ENCODE measurements around the gene COQ7.

The COQ7 gene

GRCh38 chr16:19094542-19095365 is 27.3 kb downstream of the COQ7 start:
- Mint-ChIP-seq H3K27me3 (no peaks in the 10 kb centered on the region), H3K4me1 (peaks cover 15% of the 10 kb centered on the region), H3K36me3 (peaks cover 28% of the 10 kb centered on the region), H3K4me3 (no peak overlapping the region), H3K27ac (peak overlapping the region; percentile 80), H3K9me3 (peaks cover 18% of the 10 kb centered on the region)
- ATAC-seq, result peak; percentile 69

DNA sequence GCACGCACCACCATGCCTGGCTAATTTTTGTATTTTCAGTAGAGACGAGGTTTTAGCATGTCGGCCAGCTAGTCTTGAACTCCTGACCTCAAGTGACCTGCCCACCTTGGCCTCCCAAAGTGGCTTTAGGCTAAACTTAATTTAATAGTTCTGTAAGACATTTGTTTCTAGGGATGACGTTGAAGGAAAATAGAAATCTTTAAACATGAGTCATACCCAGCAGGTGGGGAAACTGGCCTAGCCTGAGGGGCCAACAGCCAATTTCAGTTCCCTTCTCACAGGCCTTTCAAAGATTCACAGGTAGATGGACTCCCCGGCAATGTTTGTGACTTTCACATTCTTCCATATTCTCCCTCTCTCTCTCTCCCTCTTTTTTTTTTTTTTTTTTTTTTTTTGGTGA is 28.2 kb downstream of the COQ7 start:
- H3K27ac Mint-ChIP-seq, result peak overlapping the region; percentile 80
- peak overlapping the region; percentile 31 for H3K4me3 Mint-ChIP-seq
- peaks cover 28% of the 10 kb centered on the region for H3K36me3 Mint-ChIP-seq
- peak; percentile 88 for ATAC-seq
- H3K4me1 Mint-ChIP-seq, result peaks cover 15% of the 10 kb centered on the region
- H3K9me3 Mint-ChIP-seq, result peaks cover 18% of the 10 kb centered on the region
- H3K27me3 Mint-ChIP-seq, result no peaks in the 10 kb centered on the region

DNA sequence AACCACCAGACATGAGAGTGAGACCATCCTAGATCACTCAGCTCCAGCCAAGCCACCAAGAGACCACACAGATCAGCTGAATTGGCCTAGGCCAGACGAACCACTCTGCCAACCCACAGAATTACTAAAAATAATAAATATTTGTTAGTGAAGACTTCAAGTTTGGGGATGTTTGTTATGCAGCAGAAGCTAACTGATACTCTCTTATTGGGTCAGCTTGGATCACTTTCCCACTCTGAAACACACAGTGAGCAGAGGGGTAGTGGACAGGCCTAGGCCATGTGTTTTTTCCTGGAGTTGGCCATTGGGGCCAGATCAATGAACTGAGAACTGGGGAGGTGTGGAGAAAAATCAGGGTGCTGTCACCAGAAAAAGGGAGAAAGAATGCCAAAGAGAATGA is 30.8 kb downstream of the COQ7 start:
- H3K27ac Mint-ChIP-seq, result no peak overlapping the region
- H3K9me3 Mint-ChIP-seq, result peaks cover 7% of the 10 kb centered on the region
- H3K4me1 Mint-ChIP-seq, result peaks cover 15% of the 10 kb centered on the region
- H3K36me3 Mint-ChIP-seq, result peaks cover 11% of the 10 kb centered on the region
- no peak for ATAC-seq
- no peak overlapping the region for H3K4me3 Mint-ChIP-seq
- no peaks in the 10 kb centered on the region for H3K27me3 Mint-ChIP-seq

- H3K36me3 Mint-ChIP-seq, result peaks cover 10% of the 10 kb centered on the region
- H3K9me3 Mint-ChIP-seq, result peaks cover 3% of the 10 kb centered on the region
- ATAC-seq, result no peak
- H3K27me3 Mint-ChIP-seq, result no peaks in the 10 kb centered on the region
- no peak overlapping the region for H3K27ac Mint-ChIP-seq
- no peak overlapping the region for H3K4me3 Mint-ChIP-seq
- H3K4me1 Mint-ChIP-seq, result peaks cover 5% of the 10 kb centered on the region
Measured at GRCh38 chr16:19102187-19102872, 34.9 kb downstream of the COQ7 start.

GRCh38 chr16:19104607-19105006 is 37.2 kb downstream of the COQ7 start:
- Mint-ChIP-seq H3K4me1 (peaks cover 23% of the 10 kb centered on the region), H3K36me3 (no peaks in the 10 kb centered on the region), H3K27me3 (no peaks in the 10 kb centered on the region), H3K27ac (peak overlapping the region; percentile 15), H3K9me3 (no peaks in the 10 kb centered on the region), H3K4me3 (no peak overlapping the region)
- no peak for ATAC-seq

GRCh38 chr16:19105131-19105530 is 37.7 kb downstream of the COQ7 start:
- H3K27ac Mint-ChIP-seq, result peak overlapping the region; percentile 15
- H3K9me3 Mint-ChIP-seq, result no peaks in the 10 kb centered on the region
- ATAC-seq, result no peak
- H3K4me1 Mint-ChIP-seq, result peaks cover 23% of the 10 kb centered on the region
- no peak overlapping the region for H3K4me3 Mint-ChIP-seq
- no peaks in the 10 kb centered on the region for H3K36me3 Mint-ChIP-seq
- no peaks in the 10 kb centered on the region for H3K27me3 Mint-ChIP-seq

DNA sequence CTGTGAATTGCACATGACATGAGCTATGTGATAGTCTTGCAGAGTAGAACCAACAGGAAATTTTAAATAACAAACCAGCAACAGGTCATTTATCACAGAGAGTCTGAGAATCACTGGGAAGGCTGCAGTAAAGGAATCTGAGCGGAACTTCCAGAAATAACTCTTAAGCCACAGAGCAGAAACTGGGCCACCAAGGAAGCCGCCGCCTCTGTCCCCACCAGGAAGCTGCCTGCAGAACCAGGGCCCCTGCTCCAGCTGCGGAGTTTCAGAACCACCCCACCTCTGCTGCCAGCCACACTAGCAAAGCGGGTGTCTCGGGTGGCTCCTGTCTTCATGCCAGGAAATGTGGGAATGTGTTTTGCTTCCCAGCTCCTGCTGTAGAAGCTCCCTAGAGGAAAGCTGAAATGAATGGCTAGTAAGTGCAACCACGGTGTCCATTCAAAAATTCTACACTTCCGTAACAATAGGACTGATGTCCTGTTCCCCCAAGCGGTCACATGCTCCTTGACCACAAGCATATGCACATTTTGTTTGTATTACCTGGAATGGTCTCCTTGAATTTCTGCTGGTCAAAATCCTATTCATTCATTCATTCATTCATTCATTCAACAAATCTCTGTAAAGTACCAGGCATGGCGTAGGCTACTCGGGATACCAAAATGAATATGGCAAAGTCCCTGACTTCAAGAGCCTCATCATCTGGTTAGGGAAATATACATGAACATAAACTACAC is 38.6 kb downstream of the COQ7 start:
- H3K36me3 Mint-ChIP-seq, result no peaks in the 10 kb centered on the region
- H3K9me3 Mint-ChIP-seq, result no peaks in the 10 kb centered on the region
- no peak for ATAC-seq
- H3K4me3 Mint-ChIP-seq, result no peak overlapping the region
- H3K27me3 Mint-ChIP-seq, result no peaks in the 10 kb centered on the region
- H3K4me1 Mint-ChIP-seq, result peaks cover 23% of the 10 kb centered on the region
- no peak overlapping the region for H3K27ac Mint-ChIP-seq

GRCh38 chr16:19106625-19107020 is 39.2 kb downstream of the COQ7 start:
- no peak overlapping the region for H3K27ac Mint-ChIP-seq
- peaks cover 23% of the 10 kb centered on the region for H3K4me1 Mint-ChIP-seq
- no peaks in the 10 kb centered on the region for H3K36me3 Mint-ChIP-seq
- ATAC-seq, result no peak
- H3K4me3 Mint-ChIP-seq, result no peak overlapping the region
- H3K9me3 Mint-ChIP-seq, result no peaks in the 10 kb centered on the region
- no peaks in the 10 kb centered on the region for H3K27me3 Mint-ChIP-seq

DNA sequence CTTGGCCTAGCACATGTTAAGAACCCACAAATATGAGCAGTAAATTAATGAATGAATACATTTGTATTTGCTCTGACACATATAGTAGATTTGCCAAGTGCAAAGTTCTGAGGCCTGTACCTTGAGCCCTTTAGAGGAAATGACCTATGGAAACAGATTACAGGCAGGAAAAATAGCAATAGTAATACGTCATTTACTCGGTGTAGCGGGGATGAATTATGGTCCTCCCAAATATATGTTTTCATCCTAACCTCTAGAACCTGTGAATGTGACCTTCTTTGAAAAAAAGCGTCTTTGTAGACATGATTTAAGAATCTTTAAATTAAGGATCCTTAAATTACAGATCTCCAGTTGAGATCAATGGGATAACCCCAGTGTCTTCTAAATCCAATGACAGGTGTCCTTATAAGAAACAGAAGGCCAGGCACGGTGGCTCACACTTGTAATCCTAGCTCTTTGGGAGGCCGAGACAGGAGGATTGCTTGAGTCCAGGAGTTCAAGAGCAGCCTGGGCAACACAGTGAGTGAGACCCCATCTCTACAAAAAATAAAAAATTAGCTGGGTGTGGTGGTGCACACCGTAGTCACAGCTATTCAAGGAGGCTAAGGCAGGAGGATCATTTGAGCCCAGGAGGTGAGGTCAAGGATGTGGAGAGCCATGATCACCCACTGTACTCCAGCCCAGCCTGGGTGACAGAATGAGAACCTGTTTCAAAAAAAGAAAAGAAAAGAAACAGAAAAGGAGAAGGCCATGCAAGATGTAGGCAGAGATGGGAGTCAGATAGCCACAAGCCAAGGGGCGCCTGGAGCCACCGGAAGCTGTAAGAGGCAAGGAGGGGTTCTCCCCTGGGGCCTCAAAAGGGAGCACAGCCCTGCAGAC is 41.2 kb downstream of the COQ7 start:
- Mint-ChIP-seq H3K27me3 (peaks cover 8% of the 10 kb centered on the region), H3K4me1 (peaks cover 34% of the 10 kb centered on the region), H3K4me3 (no peak overlapping the region), H3K27ac (peak overlapping the region; percentile 77), H3K9me3 (no peaks in the 10 kb centered on the region), H3K36me3 (no peaks in the 10 kb centered on the region)
- no peak for ATAC-seq

GRCh38 chr16:19109288-19109664 is 41.9 kb downstream of the COQ7 start:
- Mint-ChIP-seq H3K4me3 (no peak overlapping the region), H3K36me3 (no peaks in the 10 kb centered on the region), H3K27me3 (peaks cover 8% of the 10 kb centered on the region), H3K9me3 (no peaks in the 10 kb centered on the region), H3K4me1 (peaks cover 36% of the 10 kb centered on the region), H3K27ac (peak overlapping the region; percentile 77)
- no peak for ATAC-seq

GRCh38 chr16:19110537-19111360 is 43.3 kb downstream of the COQ7 start:
- Mint-ChIP-seq H3K9me3 (no peaks in the 10 kb centered on the region), H3K27ac (no peak overlapping the region), H3K4me1 (peaks cover 44% of the 10 kb centered on the region), H3K4me3 (no peak overlapping the region), H3K36me3 (peaks cover 8% of the 10 kb centered on the region), H3K27me3 (peaks cover 8% of the 10 kb centered on the region)
- ATAC-seq, result no peak

DNA sequence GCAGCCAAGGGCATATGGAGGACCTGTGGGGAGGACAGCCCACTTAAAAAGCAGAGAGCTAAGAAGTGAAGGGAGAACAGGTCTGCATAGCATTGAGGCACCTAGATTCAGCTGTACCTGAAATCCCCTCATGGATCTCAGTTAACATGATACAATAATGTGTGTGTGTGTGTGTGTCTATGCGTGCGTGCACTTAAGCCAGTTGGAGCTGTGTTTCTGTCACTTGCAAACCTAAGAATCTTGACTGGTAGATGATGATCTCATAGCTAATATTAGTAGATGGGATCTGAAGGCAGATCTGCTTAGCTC is 44.6 kb downstream of the COQ7 start:
- peaks cover 13% of the 10 kb centered on the region for H3K36me3 Mint-ChIP-seq
- peaks cover 55% of the 10 kb centered on the region for H3K4me1 Mint-ChIP-seq
- no peaks in the 10 kb centered on the region for H3K9me3 Mint-ChIP-seq
- H3K27ac Mint-ChIP-seq, result no peak overlapping the region
- H3K27me3 Mint-ChIP-seq, result peaks cover 8% of the 10 kb centered on the region
- no peak overlapping the region for H3K4me3 Mint-ChIP-seq
- ATAC-seq, result no peak

GRCh38 chr16:19113577-19114358 is 46.4 kb downstream of the COQ7 start, which contains the start of gene ITPRIPL2:
Gene ITPRIPL2, plus strand, starts transcription at chr16:19113964. Its CDS starts 498 bp downstream, at chr16:19114462.
- Mint-ChIP-seq H3K27me3 (peaks cover 8% of the 10 kb centered on the region), H3K27ac (peak within 1 kb of the TSS; percentile 93), H3K36me3 (peaks cover 14% of the 10 kb centered on the region), H3K9me3 (no peaks in the 10 kb centered on the region), H3K4me1 (peaks cover 52% of the 10 kb centered on the region), H3K4me3 (peak within 1 kb of the TSS; percentile 91)
- peak; percentile 62 for ATAC-seq
